GM15510 (cell line): ENCODE data around the gene CUBN.

Experiments
- POLR2A ChIP-seq: IDR thresholded peaks from 3 replicates; pipeline ENCODE4 v1.6.1; 2011; ENCODE audit warnings: borderline replicate concordance; ENCODE audit not compliant: insufficient read length; ENCODE audit errors: extremely low read depth

Gene CUBN

DNA sequence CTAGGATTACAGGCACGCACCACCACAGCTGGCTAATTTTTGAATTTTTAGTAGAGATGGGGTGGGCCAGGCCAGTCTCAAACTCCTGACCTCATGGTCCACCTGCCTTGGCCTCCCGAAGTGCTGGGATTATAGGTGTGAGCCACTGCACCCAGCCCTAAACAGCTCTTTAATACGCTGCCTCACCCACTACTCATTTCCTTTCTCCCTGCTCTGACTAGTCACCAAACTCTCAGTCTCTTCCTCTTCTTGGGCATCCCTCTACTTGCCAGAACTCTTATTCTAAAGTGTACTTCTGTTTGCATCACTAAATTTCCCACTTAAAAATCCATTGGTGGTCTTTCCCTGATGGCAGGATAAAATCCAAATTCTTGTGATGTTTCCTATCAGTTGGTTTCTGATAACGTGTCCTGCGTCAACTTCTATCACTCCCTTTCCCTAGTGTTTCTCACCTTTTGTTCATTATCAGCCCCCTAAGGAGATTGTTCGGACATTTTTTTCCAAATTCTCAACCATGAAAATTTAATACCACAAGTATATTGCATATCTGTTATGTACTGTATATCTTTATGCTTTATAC is 124.7 kb downstream of the CUBN start:
- no peak for TF ChIP-seq POLR2A

DNA sequence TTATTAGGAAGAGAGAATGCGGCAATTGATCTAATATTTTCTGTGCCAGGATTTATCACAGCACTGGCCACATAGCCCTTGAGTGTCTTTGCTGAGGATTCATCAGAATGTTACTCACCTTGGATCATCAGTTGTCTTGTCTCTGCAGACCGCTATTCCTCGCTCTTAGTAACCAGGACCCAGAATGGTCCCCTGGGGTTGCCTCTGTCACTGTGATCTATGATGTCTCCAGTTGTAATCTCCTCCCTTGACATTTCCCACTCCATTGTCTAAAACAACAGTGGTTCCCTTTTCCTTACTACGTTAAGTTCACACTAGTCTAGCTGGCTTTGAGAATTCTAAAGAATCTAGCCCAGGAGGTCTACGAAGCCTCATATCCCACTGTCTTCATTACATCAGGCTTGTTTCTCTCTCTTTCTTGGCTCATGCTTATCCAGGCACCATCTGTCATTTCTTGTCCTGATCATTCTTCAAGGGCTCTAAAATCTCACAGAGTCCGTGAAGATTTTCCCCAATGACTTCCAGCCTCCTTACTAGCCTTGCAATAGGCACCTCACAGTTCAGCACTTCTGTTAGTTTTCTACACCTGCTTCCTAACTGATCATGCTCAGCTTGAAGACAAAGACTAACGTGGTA is 125.8 kb downstream of the CUBN start:
- no peak for TF ChIP-seq POLR2A

DNA sequence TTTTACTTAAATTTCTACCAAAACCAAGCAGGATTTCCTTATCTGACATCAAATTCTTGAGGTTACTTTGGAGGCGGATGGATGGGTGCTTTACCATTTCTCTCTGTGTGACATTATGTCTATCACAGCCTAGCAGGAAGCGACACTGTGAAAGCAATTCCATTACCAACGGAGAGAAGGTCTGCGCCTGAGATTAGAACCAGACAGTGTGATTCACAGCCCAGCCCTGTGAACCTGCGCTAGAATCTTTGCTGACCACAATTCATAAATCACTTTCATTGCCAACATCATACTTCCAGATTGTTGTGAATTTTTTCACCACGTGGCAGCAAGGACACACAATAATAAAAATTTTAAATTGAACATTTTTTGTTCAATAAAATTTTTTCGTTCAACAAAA is 126.5 kb downstream of the CUBN start:
- TF ChIP-seq POLR2A, result no peak

DNA sequence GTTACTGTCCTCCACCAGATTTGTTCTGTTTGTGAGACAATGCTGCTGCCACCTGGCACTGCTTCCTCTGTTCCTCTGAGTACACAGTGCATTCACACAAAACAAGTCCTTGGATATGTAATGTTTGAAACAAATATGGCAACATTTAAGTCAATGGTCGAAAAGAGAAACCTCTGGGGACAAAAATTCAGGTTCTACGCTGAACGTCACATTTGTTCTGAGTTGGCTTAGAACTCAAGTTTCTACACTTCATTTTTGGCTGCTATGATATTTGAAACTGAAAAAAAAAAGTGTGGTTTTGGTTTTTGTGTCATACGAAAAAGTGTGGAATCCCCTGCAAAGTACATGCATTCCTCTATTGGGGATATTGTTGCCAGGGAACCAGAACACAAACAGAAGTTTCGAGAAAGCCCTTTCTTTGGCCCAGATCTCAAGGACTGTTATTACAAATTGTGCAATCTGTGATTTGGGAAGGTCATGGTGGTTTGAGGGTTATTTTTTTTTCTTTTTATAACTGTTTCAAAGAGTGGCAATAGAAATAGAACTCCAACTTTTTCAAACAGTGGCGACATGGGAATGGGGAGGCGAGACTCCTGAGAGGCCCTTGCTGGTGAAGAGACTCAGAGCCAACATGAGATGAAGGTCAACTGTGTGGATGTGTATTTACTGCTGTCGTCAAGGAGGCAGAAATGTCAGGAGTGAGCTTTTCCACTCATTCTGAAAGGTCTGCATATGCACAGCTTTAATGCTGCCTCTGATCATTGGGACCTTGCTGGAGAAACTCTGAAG is 127.5 kb downstream of the CUBN start:
- no peak for TF ChIP-seq POLR2A

DNA sequence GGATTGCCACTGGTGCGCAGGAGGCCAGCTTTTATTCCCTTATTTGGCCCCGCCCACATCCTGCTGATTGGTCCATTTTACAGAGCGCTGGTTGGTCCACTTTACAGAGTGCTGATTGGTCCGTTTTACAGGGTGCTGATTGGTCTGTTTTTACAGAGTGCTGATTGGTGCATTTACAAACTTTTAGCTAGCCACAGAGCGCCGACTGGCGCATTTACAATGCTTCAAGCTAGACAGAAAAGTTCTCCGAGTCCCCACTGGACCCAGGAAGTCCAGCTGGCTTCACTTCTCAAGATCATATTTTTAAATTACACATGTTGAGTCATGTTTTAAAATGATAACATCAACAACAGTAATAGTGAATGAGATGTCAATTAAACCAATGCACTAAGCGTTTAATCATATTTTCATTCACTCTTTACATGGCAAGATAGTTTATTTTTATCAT is 128.3 kb downstream of the CUBN start:
- TF ChIP-seq POLR2A, result no peak

DNA sequence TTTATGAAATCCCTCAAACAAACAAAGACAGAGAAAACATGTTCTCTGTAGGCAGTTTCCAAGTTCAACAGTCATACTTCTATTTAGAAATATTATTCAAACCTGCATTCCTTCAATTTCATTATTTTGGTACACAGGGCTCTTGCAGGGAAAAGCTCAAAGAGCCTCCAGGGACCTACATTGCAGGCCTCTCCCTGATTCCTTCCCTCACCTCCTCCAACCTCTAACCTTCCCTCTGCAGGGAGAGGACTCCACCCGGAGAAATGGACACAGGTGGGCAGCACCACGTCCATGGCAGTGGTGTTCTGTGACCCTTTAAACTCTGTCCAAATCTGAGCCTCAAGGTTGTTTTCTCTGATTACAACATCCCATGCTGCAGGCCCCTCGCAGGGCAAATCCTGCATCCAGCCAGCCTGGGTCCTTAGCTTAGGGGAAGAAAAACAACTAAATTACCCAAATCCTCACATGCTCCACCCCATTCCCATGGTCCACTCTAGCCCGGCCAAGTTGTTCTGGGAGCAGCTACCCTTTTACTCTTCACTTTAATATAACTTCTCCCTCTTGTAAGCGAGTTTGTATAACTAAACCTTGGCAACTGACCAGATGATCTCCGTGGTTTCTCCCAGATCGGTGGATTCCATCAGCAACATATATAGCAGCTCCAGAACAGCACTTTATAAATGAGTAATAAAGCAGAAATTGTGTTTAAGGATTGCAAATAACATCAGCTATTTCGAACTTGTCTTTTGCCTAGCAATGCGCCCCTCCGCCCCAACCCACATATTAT is 129.8 kb downstream of the CUBN start:
- TF ChIP-seq POLR2A, result no peak

DNA sequence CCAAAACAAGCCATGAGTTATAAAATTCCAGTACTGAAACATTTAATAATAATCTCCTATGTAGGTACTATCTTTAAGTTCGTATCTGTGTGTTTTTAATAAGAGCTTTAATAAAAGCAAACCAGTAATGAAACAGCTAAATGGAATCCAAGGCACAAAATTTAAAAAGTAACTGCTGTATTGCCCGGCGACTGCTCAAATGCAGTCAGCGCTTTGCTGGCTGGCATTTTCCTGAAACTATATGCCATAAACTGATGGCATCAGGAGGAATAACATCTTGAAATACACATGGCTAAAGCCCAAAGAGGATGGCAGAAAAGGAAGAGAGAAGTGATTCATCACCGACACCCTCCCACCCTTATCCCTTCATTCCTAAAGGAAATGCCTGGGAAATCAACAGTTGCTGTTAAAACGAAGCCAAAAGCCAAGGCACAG is 133.1 kb downstream of the CUBN start:
- no peak for TF ChIP-seq POLR2A

DNA sequence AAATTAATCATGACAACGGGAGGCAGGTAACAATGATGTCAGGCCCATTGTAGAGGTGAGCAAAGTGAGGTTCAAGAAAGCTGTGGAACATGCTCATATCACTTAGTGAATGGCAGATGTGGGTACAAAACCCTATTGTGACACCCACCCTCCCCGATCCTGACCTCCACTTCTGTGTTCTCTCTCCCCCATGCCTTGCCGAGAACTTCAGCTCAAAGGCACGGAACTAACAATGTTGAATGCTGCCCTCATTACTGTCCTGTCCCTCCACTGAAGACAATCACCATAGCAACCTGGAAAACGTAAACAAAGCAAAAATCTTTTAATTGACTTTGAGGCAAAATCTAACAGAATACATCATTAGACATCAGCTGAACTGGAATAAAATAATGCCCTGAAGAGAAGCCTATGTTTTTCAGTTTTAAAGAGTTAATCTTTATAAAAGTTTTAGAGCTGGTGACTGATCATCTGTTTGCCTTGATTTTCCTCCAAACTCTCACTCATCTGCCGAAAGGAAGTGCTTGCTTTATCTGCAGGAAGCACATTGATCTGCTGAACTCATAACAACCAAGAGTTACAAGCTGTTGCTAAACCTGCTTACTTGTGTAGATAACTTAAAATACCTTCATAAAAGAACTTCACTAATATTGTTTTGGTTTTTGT is 133.6 kb downstream of the CUBN start:
- TF ChIP-seq POLR2A, result no peak

DNA sequence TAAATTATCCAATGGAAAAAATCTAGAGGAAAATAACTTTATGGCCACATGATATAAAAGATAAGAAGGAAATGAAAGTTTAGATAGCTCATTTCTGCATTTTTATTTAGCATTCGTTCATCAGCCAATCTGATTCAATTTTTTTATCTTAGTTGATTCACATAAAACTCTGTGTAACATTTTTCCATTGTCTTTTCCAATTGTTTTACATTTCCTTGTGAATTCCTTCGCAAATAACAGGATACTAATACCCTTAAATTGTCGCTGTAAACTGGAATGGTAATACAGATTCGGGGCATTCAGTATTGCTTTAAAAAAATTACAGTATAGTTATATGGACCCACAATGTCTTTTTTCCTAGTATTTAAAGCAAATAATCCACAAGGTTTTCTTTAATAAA is 136.4 kb downstream of the CUBN start:
- TF ChIP-seq POLR2A, result no peak

DNA sequence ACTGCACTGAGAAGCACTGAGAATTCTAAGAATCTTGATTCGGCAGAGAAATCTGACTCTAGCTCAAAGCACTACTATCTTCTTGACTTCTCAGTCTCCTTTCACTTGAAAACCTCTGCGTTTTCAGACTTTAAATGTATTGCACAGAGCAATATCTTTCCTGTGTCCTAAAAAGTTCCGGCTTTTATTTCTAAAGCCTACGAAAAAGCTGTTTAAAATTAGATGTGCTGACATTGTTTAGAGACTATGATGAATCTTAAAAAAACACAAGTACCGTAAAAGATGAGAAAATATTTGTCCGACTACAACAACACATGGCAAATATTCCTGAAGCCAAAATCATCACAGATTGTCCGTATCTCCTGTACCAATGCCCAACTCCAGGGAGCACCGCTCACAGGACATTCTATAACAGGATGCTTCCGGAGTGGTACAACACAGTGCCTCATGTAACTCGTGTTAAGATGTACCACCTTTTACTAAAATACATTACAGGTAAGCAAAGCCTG is 136.9 kb downstream of the CUBN start:
- no peak for TF ChIP-seq POLR2A

DNA sequence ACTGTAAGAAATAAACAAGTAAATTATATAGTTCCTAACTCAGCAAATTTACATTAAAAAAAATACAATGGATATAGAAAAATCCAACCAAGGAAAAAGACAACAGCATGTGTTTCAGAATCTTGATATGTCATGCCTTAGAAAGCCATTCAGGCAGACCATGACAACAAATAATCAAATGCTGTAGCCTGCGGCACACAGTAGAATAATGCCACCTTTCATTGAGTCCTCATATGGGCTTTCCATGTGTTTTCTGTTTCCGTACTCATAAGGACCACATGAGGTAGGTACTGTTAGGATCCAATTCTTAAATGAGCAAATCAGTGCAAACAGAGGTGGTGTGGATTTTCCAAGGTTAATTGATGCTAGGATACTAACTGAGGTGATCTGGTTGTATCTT is 138.6 kb downstream of the CUBN start:
- TF ChIP-seq POLR2A, result no peak

DNA sequence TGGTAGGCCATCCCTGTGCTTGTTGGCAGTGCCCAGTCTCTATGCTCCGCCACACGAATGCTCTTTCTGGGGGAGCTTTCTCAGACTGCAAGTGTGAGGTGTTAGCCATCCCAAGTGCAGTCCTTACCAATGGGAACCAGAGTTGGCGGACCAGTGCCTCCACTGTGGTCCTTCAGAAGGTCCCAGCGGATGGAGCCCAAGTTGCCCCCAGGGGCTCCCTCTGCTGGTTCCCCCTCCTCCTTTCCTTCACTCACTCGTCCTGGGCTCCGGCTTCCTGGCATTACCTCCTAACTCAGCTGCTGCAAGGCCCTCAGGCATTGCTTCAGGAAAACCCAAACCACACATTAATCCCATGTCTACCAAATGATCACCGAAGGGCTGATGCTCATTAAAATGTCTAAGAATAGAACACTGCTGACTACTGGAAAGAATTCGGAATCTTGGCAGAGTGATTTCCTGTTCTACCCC is 139.8 kb downstream of the CUBN start:
- no peak for TF ChIP-seq POLR2A

DNA sequence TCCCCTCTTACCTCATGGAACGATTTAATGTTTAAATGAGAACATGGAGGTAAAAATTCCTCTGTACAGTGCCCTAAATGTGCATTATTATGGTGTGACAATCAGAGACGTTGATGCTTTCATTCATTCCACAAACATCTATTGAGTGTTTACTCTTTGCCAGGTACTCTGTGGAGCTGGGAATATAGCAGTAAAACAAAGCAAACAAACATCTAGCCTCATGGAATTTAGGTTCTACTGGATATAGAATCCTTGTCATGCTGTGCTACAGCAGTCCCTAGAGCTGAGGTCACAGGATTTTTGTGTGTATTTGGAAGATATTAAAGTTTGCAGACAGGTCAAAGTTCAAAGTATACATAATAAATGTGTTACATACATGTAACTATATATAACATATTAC is 140.7 kb downstream of the CUBN start:
- no peak for TF ChIP-seq POLR2A

DNA sequence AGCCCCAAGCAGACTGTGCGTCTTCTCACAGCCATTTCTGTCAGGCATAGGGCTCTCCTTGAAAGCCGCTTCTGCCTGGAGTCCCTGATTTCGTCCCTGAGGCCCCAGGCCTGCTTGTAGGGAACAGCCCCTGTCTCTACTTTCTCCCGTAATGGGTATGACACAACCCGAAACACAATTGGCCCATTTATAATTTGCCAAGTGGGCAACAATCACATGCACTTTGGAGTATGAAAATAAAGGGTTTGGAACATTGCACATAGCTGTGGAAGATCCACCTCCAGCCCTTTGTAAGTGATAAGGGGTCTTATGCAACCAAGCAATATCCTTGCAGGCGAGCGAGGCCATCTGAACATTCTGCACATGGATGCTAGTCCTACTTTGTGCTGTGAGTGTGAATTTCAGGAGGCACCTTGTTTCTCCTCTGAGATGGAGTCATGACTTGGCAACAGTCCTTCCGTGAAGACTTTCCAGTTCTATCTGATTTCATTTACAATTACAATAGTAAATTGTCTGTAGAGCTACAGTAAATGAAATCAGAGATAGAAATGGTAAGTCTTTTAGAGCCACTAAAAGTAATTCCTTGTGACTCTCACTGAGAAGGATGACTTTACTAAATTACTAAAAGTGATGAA is 141.5 kb downstream of the CUBN start:
- TF ChIP-seq POLR2A, result no peak
